AG04450 (cell line): ENCODE measurements around the gene ARMC7. TPM values are rescaled to one million over a fixed set of nuclear protein-coding genes. Genes with fewer than 3 reads are reported as not detected.

ENCODE experiments used
- CTCF ChIA-PET: fragments of 300-600, 350-600 bp; formaldehyde crosslinking; extraction: SDS; loops from one replicate; lab custom pipeline; 2022; ENCODE audit warnings: antibody characterized with exemption, inconsistent platforms; lab: Charles Lee
- POLR2A ChIA-PET: fragments of 350-600 bp; formaldehyde crosslinking; extraction: SDS; loops from one replicate; lab custom pipeline; 2021; ENCODE audit warnings: antibody characterized with exemption, inconsistent platforms; lab: Yijun Ruan, JAX
- DNase-seq: peaks from one replicate; pipeline ENCODE4 v3.0.0-alpha.2; 2011; ENCODE audit warnings: low read depth, low spot score
- H3K27ac ChIP-seq: one replicate; pipeline ENCODE4 v1.5.1; 2012; ENCODE audit warnings: low read depth, low read length, control low read depth
- H3K27me3 ChIP-seq: one replicate; pipeline ENCODE4 v1.6.0; 2012; ENCODE audit warnings: low read length; ENCODE audit not compliant: control insufficient read depth, insufficient read depth
- H3K4me3 ChIP-seq: 2 replicates; pipeline ENCODE4 v1.5.1; 2011; ENCODE audit warnings: mild to moderate bottlenecking, low read depth, low read length, control low read depth
- H3K9me3 ChIP-seq: 2 replicates; pipeline ENCODE4 v1.5.1; 2012; ENCODE audit warnings: low read length; ENCODE audit not compliant: control insufficient read depth, insufficient read depth
- polyA plus RNA-seq: library from polyadenylated mRNA; depleted of rRNA; stranded (reverse); fragments of >200 nt; gene quantifications from 2 replicates; pipeline ENCODE4 v1.2.3, GENCODE V29; 2011
- TF ChIP-seq, protein P1 (sequence below): IDR thresholded peaks from 2 replicates; pipeline ENCODE4 v1.5.1; 2011; ENCODE audit warnings: low read depth, low read length, control low read depth, inconsistent platforms

The ARMC7 gene
- polyA plus RNA-seq, 1 experiment, result 5.6 TPM

DNA sequence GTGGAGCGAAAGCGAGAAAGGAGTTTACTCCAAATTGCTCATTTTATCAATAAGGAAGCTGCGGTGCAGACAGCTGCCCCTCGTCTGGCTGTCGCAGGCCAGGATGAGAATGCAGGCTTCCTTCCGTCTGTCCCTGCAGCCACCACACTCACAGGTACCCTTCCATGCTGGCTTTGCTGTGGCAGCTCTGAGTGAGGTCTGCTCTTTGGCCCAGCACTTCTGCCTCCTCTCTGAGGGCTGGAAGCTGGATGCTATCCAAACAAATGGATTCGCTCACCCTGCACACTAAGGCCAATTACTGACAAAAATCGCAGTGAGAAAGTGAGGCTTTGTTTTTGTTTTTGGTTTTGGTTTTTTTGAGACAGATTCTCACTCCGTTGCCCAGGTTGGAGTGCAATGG is 7.0 kb downstream of the ARMC7 start:
- ChIA-PET POLR2A (no interaction called here), CTCF (interaction anchor here (1.0 to 7.5 kb wide), 5 partner anchors 11 to 85 kb away, joined by 5 to 154 read pairs (median 67); partner anchors contain the start of genes NT5C and NUP85)
- no peak for DNase-seq
- H3K27me3 ChIP-seq, result no peaks in the 10 kb centered on the region
- no peaks in the 10 kb centered on the region for H3K9me3 ChIP-seq
- no peak overlapping the region for H3K4me3 ChIP-seq
- no peak overlapping the region for H3K27ac ChIP-seq
- TF ChIP-seq, protein P1, sequence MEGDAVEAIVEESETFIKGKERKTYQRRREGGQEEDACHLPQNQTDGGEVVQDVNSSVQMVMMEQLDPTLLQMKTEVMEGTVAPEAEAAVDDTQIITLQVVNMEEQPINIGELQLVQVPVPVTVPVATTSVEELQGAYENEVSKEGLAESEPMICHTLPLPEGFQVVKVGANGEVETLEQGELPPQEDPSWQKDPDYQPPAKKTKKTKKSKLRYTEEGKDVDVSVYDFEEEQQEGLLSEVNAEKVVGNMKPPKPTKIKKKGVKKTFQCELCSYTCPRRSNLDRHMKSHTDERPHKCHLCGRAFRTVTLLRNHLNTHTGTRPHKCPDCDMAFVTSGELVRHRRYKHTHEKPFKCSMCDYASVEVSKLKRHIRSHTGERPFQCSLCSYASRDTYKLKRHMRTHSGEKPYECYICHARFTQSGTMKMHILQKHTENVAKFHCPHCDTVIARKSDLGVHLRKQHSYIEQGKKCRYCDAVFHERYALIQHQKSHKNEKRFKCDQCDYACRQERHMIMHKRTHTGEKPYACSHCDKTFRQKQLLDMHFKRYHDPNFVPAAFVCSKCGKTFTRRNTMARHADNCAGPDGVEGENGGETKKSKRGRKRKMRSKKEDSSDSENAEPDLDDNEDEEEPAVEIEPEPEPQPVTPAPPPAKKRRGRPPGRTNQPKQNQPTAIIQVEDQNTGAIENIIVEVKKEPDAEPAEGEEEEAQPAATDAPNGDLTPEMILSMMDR, result no peak

DNA sequence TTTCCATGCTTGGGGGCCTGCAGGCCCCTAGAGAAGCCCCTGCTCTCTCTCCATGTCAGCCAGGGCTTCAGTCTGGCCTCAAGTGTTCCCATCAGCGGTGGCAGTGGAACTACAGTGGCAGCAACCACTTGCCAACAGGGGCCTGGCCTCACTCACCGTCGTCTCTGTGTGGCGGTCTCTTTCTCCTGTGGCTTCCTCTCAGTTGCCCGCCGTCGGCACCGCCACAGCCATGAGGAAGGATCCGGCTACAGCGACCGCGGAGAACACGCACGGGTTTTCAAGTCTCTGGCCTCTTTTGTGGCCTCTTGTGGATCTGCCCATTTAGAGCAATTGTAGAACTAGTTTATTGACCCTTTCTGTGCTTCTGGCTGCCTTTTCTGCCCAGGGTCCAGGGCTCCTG is 8.5 kb downstream of the ARMC7 start:
- Histone ChIP-seq H3K27ac (no peak overlapping the region), H3K9me3 (no peaks in the 10 kb centered on the region), H3K27me3 (no peaks in the 10 kb centered on the region), H3K4me3 (no peak overlapping the region)
- DNase-seq, result no peak
- TF ChIP-seq, protein P1, result no peak
- ChIA-PET CTCF (interaction anchor here (0.7 to 5.2 kb wide), 4 partner anchors 13 to 245 kb away, joined by 5 to 67 read pairs (median 8); partner anchors contain the start of gene NT5C), POLR2A (no interaction called here)

DNA sequence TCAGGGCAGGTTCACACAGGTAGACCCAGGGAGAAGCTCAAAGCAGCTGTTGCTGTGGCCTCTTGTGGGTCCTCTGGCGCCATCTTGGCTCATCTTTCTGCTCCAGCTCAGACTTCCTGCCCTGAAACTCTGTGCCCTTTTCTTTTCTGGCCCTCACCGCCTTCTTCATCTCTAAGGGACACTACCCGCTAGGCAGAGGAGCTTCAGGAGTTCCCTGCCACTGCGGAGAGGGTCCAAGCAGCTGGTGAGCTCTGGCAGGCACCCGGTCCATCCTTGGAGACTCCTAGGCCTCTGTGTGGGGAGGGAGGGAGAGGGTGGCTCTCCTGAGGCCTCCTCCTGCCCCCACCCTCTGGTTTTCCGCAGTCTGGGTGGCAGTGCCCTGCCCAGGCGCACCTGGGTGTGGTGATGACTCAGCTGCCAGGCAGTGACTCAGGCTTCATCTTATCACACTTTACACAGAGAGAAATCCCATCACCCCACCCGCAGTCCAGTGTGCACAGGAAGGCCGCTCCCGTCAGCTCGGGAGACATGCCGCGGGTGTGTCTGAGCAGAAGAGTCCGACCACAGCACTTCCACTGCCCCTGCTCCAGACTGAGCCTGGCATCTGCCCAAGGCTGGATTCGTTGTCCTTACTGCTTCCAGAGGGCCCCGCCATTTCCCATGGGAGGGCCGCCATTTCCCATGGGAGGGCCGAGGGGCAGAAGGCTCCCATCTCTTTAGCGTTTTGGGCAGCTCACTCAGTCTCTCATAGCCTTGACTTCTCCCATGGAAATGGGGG is 14.5 kb downstream of the ARMC7 start:
- Histone ChIP-seq H3K27ac (peak overlapping the region; percentile 11), H3K9me3 (peaks cover 5% of the 10 kb centered on the region; the same call in 1 of the 2 replicates), H3K4me3 (no peak overlapping the region), H3K27me3 (no peaks in the 10 kb centered on the region)
- no peak for DNase-seq
- TF ChIP-seq, protein P1, result no peak
- ChIA-PET POLR2A (interaction anchor here (1.2 kb wide), 1 partner anchor 15 kb away, joined by 4 read pairs; no protein-coding TSS in a partner anchor), CTCF (interaction anchor here (0.7 to 5.2 kb wide), 5 partner anchors 11 to 126 kb away, joined by 3 to 44 read pairs (median 5); no protein-coding TSS in a partner anchor)

DNA sequence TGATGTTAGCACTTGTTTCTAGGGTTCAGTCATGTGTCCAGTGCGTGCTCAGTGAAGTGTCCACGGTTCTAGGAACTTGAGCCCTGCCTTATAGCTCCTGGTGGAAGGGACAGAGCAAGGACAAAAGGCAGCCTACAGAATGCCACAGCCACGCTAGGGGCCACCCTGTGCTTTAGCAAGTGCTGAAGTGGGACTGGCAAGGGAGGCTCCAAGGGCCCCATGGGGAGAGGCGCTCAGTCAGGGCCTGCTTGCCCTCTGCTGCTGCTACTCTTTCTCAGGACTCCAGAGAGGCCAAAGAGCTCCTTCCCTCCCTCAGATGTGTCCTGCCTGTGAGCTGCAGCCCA is 15.0 kb downstream of the ARMC7 start:
- no peak for DNase-seq
- POLR2A ChIA-PET, result interaction anchor here (1.2 kb wide), 1 partner anchor 15 kb away, joined by 4 read pairs; no protein-coding TSS in a partner anchor
- CTCF ChIA-PET, result interaction anchor here (1.0 to 5.2 kb wide), 3 partner anchors 11 to 77 kb away, joined by 5 to 44 read pairs (median 9); no protein-coding TSS in a partner anchor
- H3K4me3 ChIP-seq, result no peak overlapping the region
- peaks cover 5% of the 10 kb centered on the region; the same call in 1 of the 2 replicates for H3K9me3 ChIP-seq
- H3K27ac ChIP-seq, result no peak overlapping the region
- H3K27me3 ChIP-seq, result no peaks in the 10 kb centered on the region
- TF ChIP-seq, protein P1, result no peak

DNA sequence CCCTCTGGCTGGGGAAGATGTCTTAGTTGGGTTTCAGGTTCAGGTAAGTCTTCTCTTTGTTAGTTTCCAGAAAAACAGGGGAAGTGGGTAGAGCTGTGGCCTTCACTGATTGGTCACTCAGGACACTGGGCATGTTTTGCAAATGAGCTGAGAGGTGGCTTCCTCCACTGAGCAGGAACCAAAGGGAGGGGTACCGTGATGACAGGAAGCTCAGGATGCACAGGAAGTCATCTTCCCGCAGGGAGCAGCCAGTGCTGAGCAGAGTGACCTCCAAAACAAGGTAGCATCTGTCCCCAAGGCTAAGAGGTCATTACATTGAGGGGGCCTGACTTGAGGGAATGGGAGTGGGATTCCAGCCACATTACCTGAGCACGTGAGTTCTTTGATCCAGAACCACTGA is 16.2 kb downstream of the ARMC7 start:
- POLR2A ChIA-PET, result no interaction called here
- H3K4me3 ChIP-seq, result no peak overlapping the region
- CTCF ChIA-PET, result interaction anchor here (5.2 kb wide), 1 partner anchor 12 kb away, joined by 44 read pairs; no protein-coding TSS in a partner anchor
- H3K27me3 ChIP-seq, result no peaks in the 10 kb centered on the region
- TF ChIP-seq, protein P1, result no peak
- no peak for DNase-seq
- peaks cover 5% of the 10 kb centered on the region; the same call in 1 of the 2 replicates for H3K9me3 ChIP-seq
- H3K27ac ChIP-seq, result no peak overlapping the region
